Epithelial cell of esophagus (primary cell): ENCODE measurements around the gene CD300H.

Experiments
- DNase-seq: peaks from one replicate; pipeline ENCODE4 v3.0.0; 2010; ENCODE audit warnings: low read depth
- H3K4me3 ChIP-seq: 2 replicates; pipeline ENCODE4 v1.5.1; 2011; ENCODE audit warnings: mild to moderate bottlenecking, low read length, control low read depth
- TF ChIP-seq, protein P1 (sequence below): IDR thresholded peaks from 2 replicates; pipeline ENCODE4 v1.5.1; 2011; ENCODE audit warnings: low read depth, mild to moderate bottlenecking, low read length, control low read depth, inconsistent platforms; ENCODE audit not compliant: insufficient read depth; ENCODE audit errors: missing control alignments

The CD300H gene

DNA sequence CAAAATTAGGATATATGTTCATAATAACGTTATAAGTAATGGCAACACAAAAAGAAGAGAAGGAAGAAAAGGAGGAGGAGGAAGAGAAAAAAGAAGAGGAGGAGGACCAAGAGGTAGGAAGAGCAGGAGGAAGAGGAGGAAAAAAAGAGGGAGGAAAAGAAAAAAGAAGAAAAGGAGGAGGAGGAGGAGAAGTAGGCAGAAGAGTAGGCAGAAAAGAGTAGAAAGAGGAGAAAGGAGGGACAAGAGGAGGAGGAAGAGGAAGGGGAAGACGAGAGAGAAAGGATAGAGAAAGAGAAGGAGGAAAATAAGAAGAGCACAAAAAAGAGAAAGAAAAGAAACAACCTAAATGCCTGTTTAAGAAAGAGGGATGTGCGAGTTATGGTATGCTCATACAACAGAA is 30.4 kb downstream of the CD300H start:
- no peak for DNase-seq
- TF ChIP-seq, protein P1, sequence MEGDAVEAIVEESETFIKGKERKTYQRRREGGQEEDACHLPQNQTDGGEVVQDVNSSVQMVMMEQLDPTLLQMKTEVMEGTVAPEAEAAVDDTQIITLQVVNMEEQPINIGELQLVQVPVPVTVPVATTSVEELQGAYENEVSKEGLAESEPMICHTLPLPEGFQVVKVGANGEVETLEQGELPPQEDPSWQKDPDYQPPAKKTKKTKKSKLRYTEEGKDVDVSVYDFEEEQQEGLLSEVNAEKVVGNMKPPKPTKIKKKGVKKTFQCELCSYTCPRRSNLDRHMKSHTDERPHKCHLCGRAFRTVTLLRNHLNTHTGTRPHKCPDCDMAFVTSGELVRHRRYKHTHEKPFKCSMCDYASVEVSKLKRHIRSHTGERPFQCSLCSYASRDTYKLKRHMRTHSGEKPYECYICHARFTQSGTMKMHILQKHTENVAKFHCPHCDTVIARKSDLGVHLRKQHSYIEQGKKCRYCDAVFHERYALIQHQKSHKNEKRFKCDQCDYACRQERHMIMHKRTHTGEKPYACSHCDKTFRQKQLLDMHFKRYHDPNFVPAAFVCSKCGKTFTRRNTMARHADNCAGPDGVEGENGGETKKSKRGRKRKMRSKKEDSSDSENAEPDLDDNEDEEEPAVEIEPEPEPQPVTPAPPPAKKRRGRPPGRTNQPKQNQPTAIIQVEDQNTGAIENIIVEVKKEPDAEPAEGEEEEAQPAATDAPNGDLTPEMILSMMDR = no peak
- H3K4me3 ChIP-seq = no peak overlapping the region

DNA sequence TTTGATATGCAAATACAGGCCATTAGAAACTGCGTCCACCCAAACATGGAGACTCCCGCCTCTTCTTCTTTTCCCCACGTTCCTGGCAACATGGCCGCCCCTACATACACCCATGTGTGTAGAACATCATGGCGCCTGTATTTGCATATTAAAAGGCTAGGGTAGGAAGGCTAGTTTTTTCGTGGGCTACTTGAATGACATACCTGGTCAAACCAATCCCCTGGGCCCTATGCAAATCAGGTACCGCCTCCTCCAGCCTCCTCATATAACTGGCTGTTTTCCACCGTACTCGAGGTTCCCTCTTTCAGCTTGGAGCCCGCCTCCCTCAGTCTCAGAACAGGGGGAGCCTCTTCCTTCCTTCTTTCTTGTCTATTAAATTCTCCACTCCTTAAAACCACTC is 35.2 kb downstream of the CD300H start:
- no peak for DNase-seq
- H3K4me3 ChIP-seq = no peak overlapping the region
- TF ChIP-seq, protein P1 = no peak

DNA sequence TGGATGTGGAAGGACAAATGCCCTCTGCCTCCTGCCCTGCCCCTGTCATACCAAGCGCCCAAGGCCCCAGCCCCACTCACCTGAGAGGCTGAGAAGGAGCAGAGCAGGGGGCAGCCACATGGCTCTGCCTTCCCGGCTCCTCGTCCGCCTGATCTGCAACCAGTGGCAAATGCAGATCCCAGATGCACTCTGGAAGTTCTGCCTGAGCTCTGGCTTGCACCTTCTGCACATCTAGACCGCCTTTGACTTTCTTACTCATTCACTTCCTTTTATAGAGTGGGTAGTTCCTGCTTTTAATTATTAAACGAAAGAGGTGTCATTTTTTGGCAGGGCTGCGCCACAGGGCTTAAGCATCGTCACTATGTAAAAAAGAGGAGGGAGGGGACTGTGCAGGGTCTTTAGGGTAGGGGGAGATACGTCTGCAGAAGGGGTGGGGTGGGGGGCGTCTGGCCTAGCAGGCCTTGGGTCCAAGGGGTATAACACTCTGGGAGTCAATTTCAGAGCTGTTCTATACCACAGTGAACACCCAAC is 36.0 kb downstream of the CD300H start, which contains the start of gene CD300LB:
Gene CD300LB, minus strand, starts transcription at position 245 of the 531 bp plus-strand sequence. Its CDS starts 125 bp downstream, at position 120.
- no peak within 1 kb of the TSS for H3K4me3 ChIP-seq
- DNase-seq = no peak
- TF ChIP-seq, protein P1 = no peak

DNA sequence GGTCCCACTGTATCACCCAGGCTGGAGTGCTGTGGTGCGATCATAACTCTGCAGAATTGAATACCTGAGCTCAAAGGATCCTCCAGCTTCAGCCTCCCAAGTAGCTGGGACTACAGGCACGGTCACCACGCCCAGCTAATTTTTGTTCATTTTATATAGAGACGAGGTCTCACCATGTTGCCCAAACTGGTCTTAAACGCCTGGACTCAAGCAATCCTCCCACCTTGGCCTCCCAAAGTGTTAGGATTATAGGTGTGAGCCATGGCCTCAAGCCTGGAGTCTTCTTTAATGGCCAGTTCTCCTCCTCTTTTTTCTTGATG is 36.5 kb downstream of the CD300H start:
- H3K4me3 ChIP-seq = no peak overlapping the region
- DNase-seq = no peak
- TF ChIP-seq, protein P1 = no peak

DNA sequence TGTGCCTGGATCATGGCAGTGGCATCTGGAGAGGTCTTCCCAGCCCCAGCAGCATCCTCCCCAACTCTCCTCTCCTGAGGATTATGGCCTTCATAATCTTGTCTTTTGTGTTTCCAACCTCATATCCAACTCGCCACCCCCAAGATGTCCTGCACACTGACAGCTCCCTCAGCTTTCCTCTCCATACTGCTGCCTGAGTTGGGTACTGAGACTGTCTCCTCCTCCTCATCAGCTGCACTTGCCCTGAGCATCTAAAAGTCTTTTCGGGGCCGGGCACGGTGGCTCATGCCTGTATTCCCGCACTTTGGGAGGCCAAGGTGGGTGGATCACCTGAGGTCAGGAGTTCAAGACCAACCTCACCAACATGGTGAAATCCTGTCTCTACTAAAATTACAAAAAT is 38.1 kb downstream of the CD300H start:
- no peak for DNase-seq
- H3K4me3 ChIP-seq = no peak overlapping the region

DNA sequence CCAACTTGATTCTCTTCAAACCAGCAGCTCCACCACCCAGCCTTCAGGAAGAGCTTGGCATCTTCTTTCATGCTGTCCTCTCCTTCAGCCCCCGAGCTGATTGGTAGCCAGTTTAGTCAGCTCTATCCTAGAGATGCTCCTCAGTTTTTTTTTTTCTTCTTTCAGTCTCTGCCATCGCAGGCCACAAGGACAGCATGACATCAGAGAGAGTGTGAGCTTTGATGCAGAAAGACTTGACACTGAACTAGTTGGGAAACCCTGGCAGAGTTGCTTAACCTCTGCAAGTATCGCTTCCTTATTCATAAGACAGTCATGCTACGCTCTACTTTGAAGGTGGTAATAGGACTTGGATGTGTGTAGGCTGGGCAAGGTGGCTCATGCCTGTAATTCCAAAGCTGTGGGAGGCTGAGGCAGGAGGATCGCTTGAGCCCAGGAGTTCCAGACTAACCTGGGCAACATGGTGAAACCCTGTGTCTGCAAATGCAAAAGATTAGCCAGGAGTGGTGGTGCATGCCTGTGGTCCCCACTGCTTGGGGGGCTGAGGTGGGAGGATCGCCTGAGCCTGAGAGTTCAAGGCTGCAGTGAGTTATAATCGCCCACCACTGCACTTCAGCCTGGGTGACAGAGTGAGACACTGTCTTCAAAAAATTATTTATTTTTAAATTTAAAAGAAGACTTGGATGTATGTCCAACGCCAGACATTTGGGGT is 38.7 kb downstream of the CD300H start:
- TF ChIP-seq, protein P1 = no peak
- DNase-seq = no peak
- H3K4me3 ChIP-seq = no peak overlapping the region

More for the DNA sequence above, 38.1 kb downstream of the CD300H start:
- TF ChIP-seq, protein P1 = no peak

DNA sequence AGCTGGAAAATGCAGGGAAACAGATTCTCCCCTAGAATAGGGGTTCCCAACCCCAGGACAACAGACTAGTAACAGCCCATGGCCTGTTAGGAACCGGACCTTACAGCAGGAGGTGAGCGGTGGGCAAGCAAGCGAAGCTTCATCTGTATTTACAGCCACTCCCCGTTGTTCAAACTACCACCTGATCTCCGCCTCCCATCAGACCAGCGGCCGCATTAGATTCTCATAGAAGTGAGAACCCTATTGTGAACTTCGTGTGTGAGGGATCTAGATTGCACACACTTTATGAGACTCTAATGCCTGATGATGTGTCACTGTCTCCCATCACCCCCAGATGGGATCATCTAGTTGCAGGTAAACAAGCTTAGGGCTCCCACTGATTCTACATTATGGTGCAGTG is 39.6 kb downstream of the CD300H start:
- H3K4me3 ChIP-seq = no peak overlapping the region
- TF ChIP-seq, protein P1 = no peak
- no peak for DNase-seq
